ENCODE data around the gene USP31. TPM values are rescaled to one million over a fixed set of nuclear protein-coding genes. Genes with fewer than 3 reads are reported as not detected.
A peak's percentile ranks its signal among the peaks of the same experiment; 100 is the strongest.

Gene USP31, protein sequence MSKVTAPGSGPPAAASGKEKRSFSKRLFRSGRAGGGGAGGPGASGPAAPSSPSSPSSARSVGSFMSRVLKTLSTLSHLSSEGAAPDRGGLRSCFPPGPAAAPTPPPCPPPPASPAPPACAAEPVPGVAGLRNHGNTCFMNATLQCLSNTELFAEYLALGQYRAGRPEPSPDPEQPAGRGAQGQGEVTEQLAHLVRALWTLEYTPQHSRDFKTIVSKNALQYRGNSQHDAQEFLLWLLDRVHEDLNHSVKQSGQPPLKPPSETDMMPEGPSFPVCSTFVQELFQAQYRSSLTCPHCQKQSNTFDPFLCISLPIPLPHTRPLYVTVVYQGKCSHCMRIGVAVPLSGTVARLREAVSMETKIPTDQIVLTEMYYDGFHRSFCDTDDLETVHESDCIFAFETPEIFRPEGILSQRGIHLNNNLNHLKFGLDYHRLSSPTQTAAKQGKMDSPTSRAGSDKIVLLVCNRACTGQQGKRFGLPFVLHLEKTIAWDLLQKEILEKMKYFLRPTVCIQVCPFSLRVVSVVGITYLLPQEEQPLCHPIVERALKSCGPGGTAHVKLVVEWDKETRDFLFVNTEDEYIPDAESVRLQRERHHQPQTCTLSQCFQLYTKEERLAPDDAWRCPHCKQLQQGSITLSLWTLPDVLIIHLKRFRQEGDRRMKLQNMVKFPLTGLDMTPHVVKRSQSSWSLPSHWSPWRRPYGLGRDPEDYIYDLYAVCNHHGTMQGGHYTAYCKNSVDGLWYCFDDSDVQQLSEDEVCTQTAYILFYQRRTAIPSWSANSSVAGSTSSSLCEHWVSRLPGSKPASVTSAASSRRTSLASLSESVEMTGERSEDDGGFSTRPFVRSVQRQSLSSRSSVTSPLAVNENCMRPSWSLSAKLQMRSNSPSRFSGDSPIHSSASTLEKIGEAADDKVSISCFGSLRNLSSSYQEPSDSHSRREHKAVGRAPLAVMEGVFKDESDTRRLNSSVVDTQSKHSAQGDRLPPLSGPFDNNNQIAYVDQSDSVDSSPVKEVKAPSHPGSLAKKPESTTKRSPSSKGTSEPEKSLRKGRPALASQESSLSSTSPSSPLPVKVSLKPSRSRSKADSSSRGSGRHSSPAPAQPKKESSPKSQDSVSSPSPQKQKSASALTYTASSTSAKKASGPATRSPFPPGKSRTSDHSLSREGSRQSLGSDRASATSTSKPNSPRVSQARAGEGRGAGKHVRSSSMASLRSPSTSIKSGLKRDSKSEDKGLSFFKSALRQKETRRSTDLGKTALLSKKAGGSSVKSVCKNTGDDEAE (N-terminal part only)
- total RNA-seq (2022), result 11.3 and 11.9 TPM in 2 replicates
- percentile 71 among the genes with signal in this experiment for Bru-seq, nascent RNA
- percentile 79 among the genes with signal in this experiment for BruChase-seq, experiment 1, labeled RNA remaining after a 2-hour chase
- percentile 76 among the genes with signal in this experiment for BruChase-seq, experiment 2, labeled RNA remaining after a 6-hour chase
- long read RNA-seq, partial matches to known transcripts, result 2 of 3 reads
- long read RNA-seq, other reads (novel, unspliced or antisense), result 1 of 3 reads

- Histone ChIP-seq H3K4me1 (peaks cover 8% of the 10 kb centered on the region), H3K36me3 (ENCODE audit: control insufficient read depth, insufficient read depth, low read length) (no peaks in the 10 kb centered on the region), H3K4me3 (ENCODE audit: low read depth, low read length) (peak within 1 kb of the TSS; percentile 67), H3K27me3 (replicated peaks; ENCODE audit: control insufficient read depth, insufficient read depth, low read length) (no peaks in the 10 kb centered on the region), H3K9me3 (no peaks in the 10 kb centered on the region)
- BruUV-seq (replicated peaks), result no TSS peak
- H3K4me3 Mint-ChIP-seq (ENCODE audit: unreplicated experiment), result peak within 1 kb of the TSS; percentile 92
- ChIA-PET CTCF (no interaction called here), POLR2A (no interaction called here)
- H3K27ac Mint-ChIP-seq (ENCODE audit: unreplicated experiment), result peak within 1 kb of the TSS; percentile 79
- DNase-seq, result peak; percentile 94 to 95
- TF ChIP-seq CTCF (IDR thresholded peaks at IDR 0.05; ENCODE audit: insufficient read depth in 1 of 2, low read depth in 1 of 2, low read length in 1 of 2, severe bottlenecking in 1 of 2, unreplicated experiment in 1 of 2), result no peak
- peaks cover 5% of the 10 kb centered on the region for H3K36me3 Mint-ChIP-seq (ENCODE audit: insufficient read depth, unreplicated experiment)
- H3K9me3 Mint-ChIP-seq (ENCODE audit: unreplicated experiment), result no peaks in the 10 kb centered on the region
- H3K27me3 Mint-ChIP-seq (ENCODE audit: insufficient read depth, unreplicated experiment), result no peaks in the 10 kb centered on the region
- intact Hi-C loops (cut with micrococcal nuclease; ENCODE audit: unreplicated experiment), result loop anchor here (1.0 to 5.0 kb wide), 2 partner anchors 67 to 285 kb away; no protein-coding TSS in a partner anchor
- H3K4me1 Mint-ChIP-seq (ENCODE audit: low read depth, unreplicated experiment), result no peaks in the 10 kb centered on the region
These were observed at the start of gene USP31 for GRCh38 chr16:23149267-23149992. USP31 (minus strand) TSS chr16:23149452; CDS start chr16:23149270, 182 bp downstream.

DNA sequence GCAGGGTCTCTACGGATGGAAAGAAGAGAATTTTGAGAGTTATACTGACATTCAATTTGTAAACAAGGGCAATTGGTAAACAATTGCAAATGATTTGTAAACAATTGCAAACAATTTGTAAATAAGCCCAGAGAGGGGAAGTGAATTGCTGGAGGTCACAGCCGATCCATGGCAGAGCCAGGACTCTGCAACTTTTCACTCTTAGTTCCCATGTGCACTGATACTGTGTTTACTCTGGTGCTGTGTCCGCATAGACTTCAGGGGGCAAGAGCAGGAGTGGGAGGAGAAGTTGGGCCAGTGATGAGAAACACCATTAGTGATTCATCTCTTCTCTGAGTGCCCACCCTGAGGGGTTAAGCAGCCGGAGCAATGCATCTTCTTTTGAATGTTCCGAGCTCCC lies 47.3 kb upstream of the USP31 start:
- intact Hi-C loops (cut with micrococcal nuclease; ENCODE audit: unreplicated experiment), result no loop called here
- ChIA-PET POLR2A (no interaction called here), CTCF (no interaction called here)
- peaks cover 10% of the 10 kb centered on the region for H3K27me3 Mint-ChIP-seq (ENCODE audit: insufficient read depth, unreplicated experiment)
- Histone ChIP-seq H3K9me3 (no peaks in the 10 kb centered on the region), H3K4me1 (no peaks in the 10 kb centered on the region), H3K4me3 (ENCODE audit: low read depth, low read length) (no peak overlapping the region), H3K27me3 (replicated peaks; ENCODE audit: control insufficient read depth, insufficient read depth, low read length) (no peaks in the 10 kb centered on the region; the same call in none of the 2 replicates), H3K36me3 (ENCODE audit: control insufficient read depth, insufficient read depth, low read length) (no peaks in the 10 kb centered on the region)
- H3K4me1 Mint-ChIP-seq (ENCODE audit: low read depth, unreplicated experiment), result no peaks in the 10 kb centered on the region
- no peaks in the 10 kb centered on the region for H3K9me3 Mint-ChIP-seq (ENCODE audit: unreplicated experiment)
- no peak overlapping the region for H3K27ac Mint-ChIP-seq (ENCODE audit: unreplicated experiment)
- TF ChIP-seq CTCF (IDR thresholded peaks at IDR 0.05; ENCODE audit: insufficient read depth in 1 of 2, low read depth in 1 of 2, low read length in 1 of 2, severe bottlenecking in 1 of 2, unreplicated experiment in 1 of 2), result no peak
- H3K36me3 Mint-ChIP-seq (ENCODE audit: insufficient read depth, unreplicated experiment), result no peaks in the 10 kb centered on the region
- DNase-seq, result no peak
- no TSS peak for BruUV-seq (replicated peaks)
- H3K4me3 Mint-ChIP-seq (ENCODE audit: unreplicated experiment), result no peak overlapping the region
